CD4-positive, alpha-beta T cell treated with Interleukin-12 subunit alpha and Interleukin-12 subunit beta, for 1 hour (primary cell): ENCODE results near the gene PDZRN4.
"Not testable (repeated sequence)": the region's sequence is repeated elsewhere in the genome, so short reads cannot be mapped to it uniquely, and the experiment has no call there.

Experiments
- DNase-seq: peaks from one replicate; pipeline ENCODE4 v3.0.0-alpha.2; 2020

PDZRN4 gene

DNA sequence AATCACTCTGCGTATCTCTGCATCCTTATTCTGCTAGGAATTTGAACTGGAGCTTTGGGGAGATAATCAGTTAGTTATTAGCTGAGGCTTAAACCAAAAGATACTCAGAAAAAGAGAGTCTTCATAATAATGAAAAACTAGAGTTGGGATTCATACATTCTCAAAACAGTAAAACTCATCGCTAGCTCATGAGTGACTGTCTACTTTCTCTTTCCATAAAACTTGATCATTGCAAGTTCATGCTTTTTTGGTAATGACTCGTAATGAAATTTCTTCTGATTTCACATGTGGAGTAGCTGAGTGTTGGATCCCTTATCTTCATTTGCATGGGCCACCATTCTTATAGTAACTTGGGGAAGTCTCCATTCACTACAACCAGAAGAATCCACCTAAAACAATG lies 397.7 kb downstream of the PDZRN4 start:
- DNase-seq = no peak

DNA sequence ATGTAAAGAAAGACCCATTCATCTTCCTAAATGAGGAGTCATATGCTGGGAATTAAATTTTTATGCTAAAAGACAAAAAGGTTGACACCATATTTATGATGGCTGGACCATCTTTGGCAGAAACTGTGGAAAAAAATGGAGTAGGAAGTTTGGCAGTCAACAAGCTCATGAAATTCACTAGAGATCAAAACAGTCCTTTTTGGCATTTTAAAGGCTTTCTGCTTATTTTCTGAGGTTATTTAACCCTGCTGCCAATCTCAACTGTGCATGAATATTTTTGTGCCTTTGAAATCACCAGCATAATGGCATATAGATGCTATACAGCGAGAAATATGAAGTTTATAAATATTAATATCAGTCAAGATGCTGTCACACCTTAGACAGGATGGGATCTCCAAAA lies 399.5 kb downstream of the PDZRN4 start:
- DNase-seq = no peak

DNA sequence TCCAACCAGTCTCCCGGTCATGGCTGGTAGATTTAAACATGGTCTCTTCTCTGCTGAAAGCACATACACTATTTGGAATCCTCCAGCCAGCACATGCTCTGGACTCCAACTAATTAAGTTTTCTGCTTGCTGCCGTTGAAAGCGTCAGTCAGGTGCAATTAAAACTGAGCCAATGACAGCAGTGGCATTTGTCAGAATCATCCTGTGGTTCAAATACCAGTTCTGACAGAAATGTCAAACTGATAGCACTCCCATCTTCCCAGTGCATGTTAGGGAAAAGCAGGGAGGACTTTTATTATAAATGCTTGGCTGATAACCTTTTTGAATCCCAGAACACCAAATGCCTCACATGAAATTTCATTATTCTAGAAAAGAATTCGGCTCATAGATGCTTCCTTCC lies 401.8 kb downstream of the PDZRN4 start:
- no peak for DNase-seq

DNA sequence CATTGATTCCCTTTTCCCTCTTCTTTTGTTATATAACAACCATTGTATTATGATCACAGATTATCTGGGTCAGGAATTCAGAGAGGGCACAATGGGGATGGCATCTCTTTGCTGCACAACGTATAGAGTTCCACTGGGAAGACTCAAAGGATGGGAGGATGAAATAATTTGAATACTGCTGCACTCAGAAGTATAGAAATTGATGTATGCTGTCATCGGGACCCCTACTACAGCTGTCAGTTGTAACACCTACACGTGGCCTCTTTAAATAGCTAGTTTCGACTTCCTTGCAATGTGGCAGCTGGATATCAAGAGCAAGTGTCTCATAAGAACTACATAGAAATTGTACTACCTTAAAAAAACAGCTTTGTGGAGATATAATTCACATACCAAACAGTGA lies 408.1 kb downstream of the PDZRN4 start:
- no peak for DNase-seq

DNA sequence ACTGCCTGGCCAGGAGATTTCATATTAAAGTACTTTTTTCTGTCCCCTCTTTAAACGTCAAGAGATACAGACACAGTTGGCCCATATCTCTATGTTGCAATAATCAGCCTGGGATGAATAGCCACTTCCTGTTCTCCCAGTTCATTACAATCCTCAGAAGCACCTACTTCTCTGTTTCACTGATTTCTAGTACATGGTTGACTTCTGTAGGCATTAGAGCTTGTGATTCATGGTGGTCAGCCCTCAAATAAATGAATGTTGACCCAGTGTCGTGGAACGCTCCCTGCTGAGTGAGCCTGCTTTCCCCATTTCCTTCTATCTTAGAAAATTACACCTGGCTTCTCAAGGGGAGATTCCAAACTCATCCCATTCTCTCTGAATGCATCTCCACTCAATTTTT lies 416.7 kb downstream of the PDZRN4 start:
- DNase-seq = no peak

DNA sequence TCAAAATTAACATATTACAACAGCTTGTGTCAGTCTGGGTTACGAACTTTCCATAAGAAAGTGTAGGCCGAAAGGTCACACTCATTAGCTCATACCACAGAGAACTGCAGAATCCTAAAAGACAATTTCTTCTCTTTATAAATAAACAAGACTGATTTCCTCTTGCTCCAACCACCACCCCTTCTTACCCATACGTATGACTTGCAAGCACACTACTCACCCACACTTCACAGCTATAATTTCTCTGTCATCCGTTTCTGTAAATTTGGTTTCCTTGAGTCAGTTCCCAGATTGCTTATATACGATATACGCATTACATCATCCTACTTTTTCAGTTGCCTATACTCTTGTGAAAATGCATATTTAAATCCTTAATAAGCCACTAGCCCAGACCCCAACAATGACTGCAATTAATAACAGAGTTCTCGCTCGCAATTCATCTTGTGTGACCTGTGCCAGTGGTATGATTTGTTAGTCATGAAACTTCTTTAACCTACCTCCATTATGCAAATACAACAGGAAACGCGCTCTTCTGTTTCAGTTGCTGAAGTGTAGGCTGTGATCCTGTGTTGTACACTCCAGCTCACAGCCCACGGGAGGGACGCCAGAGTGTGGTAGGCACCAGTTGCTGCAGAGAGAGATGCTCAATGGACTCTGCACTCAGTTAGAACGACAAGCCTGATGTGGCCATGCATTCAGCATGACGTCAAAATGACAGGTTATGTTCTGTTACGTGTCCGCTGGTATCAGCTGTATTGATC lies 417.6 kb downstream of the PDZRN4 start:
- DNase-seq = no peak

DNA sequence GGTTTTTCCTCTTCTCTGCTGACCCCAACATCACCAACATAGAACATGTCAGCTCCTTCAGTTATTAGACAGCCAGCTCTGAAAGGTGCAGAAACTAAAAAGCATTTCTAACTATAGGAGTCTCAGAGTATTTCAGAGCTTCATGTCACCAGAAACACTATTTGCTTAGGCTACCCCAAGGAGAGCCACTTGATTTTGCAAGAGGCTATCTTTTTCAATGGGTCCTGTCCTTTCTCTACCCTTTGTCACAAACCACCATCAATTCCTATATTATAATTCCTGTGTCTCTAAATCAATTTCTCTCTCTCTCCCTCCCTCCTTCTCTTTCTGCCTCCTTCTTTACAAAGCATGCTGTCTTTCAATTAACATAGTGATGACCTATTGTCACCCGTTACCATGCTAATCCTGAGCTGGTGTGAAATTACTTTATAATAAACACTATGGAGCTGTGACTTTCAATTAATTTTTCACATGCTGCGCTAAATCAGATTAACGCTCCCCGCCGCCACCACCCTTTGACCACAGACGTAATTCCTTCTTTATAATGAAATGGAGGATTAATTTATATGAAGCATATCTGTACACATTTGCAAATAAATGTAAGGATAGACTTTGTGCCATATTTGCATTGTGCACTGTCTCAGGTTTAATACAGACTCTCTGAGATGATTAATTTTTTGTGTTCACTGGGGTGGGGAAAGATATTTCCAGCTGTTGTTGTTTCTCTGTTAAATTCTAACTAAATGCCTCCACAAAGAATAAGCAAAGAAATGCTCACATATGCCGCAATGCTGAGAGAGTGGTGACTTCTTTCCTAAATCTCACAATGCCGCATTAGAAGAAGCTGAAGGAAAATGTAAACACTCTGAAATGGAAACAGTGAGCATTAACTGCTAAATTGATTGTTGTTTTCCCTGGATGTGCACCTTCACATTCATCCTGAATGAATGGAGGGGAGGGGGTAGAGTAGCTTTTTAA lies 418.6 kb downstream of the PDZRN4 start:
- no peak for DNase-seq

DNA sequence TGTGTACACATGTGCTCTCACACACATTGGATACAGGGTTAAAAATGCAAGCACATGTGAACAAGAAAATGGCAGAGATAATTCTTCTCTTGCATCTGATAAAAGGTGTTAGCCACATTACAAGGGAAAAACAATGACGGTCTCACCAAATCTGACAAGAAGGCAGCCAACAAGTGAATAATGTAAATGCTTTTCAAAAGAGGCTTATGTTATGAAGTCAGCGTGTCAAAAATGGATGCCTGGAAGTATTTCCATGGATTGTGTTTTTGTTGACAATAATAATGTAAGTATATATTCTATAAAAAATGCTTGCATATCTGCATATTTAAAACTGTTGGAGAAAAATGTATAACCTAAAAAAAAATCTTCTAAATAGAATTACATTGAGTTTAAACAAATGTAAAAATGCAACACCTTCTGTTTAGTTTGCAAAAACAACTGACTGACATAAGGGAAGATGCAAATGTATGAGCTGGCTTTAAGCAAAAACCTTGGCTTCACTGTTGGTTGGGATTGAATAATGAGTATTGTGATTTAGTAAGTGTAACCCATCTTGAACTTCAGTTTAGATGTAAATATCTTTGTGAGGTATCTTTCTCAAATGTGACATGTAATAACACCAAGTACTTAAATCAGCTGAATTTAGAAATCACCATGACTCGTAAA lies 424.9 kb downstream of the PDZRN4 start:
- DNase-seq = no peak

DNA sequence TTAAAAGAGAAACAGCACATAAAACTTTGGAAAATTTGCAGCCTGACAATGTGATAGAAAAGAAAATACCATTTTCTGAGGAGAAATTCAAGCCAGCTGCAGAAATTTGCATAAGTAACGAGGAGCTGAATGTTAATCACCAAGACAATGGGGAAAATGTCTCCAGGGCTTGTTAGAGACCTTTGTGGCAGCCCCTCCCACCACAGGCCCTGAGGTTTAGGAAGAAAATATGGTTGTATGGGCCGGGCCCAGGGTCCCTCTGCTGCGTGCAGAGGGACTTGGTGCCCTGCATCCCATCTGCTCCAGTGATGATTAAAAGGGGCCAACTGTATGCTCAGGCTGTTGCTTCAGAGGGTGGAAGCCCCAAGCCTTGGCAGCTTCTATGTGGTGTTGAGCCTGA lies 427.1 kb downstream of the PDZRN4 start:
- DNase-seq = not testable (repeated sequence)

DNA sequence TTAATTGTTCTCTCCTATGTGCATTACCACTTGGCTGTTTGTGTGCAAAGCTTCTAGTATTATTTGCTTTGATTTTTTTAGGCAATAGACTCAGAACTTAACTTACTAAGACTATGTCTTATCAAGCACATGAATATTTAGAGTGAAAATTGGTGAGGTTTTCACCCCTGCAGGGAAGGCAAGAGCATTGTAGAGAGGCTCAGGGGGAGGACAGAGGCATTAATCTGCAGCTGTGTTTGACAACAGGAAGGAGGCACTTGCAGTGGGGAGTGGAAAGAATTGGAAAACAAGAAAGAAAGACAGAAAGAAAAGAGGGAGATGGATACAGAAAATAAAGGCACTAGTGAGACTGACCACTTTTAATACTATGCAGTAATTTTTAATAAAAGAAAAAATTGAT lies 431.6 kb downstream of the PDZRN4 start:
- no peak for DNase-seq

DNA sequence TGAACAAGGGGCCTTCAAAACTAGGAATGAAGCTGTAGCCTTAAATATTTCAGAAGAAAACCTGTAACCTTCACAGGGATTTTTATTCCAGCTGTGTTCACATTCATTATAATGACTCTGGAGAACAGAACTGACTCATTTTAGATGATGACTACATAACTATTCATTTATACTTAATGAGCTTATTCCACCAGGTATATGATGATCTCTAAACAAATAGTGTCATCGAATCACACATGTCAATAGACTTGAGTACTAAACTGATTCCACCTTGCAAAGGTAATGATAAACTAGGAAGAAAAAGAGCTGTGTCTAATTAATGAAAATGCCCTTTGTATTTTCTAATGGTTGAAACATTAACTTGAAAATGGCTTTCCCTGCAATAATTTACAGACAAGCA lies 433.2 kb downstream of the PDZRN4 start:
- DNase-seq = no peak
